Measurements from ENCODE around the gene LRP1. TPM values are rescaled to one million over a fixed set of nuclear protein-coding genes. Genes with fewer than 3 reads are reported as not detected.
A peak's percentile ranks its signal among the peaks of the same experiment; 100 is the strongest.

Gene LRP1
- total and polyA plus RNA-seq, 8 donors, result 12.2 to 89.4 (median 24.1) TPM

DNA sequence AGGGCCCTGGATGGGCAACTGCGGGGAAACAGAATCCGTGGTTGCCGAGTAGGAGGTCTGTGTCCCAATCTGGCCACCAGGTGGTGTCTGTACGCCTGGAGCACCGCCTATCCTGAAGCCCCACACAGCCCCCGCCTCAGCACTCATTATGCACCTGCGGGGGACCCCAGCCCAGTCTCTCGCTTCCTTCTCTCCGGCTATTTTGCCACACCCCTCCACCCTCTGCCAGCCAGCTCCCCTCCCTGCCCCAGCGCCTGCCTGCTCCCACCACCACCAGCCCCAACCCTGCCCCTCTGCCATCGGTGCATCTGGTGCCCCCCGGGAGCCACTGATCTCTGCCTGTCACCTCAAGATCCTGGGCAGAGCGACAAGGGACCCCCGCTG lies 86.1 kb downstream of the LRP1 start:
- WGBS, 2 donors, result 3% methylated on average over 14 of the region's 14 CpGs
- Histone ChIP-seq H3K9me3 (no peaks in the 10 kb centered on the region), H3K36me3 (no peaks in the 10 kb centered on the region), H3K27me3 (no peaks in the 10 kb centered on the region), H3K4me1 (peaks cover 0 to 15% (median 8%) of the 10 kb centered on the region in 3 donors), H3K27ac (no peak overlapping the region), H3K4me3 (no peak overlapping the region)
- no peak for FAIRE-seq
- intact Hi-C loops (cut with DNase I), result loop anchor here in 1 of 3 donors (5.0 to 10.0 kb wide), 2 partner anchors 33 to 240 kb away; partner anchors contain the start of genes GLI1 and INHBE
- peak; percentile 71 to 80 (median 77) for ATAC-seq
- TF ChIP-seq, protein P1, sequence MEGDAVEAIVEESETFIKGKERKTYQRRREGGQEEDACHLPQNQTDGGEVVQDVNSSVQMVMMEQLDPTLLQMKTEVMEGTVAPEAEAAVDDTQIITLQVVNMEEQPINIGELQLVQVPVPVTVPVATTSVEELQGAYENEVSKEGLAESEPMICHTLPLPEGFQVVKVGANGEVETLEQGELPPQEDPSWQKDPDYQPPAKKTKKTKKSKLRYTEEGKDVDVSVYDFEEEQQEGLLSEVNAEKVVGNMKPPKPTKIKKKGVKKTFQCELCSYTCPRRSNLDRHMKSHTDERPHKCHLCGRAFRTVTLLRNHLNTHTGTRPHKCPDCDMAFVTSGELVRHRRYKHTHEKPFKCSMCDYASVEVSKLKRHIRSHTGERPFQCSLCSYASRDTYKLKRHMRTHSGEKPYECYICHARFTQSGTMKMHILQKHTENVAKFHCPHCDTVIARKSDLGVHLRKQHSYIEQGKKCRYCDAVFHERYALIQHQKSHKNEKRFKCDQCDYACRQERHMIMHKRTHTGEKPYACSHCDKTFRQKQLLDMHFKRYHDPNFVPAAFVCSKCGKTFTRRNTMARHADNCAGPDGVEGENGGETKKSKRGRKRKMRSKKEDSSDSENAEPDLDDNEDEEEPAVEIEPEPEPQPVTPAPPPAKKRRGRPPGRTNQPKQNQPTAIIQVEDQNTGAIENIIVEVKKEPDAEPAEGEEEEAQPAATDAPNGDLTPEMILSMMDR (IDR thresholded peaks at IDR 0.05), result peak; percentile 44 to 62 (median 58)
- DNase-seq, result peak in 5 of 6 donors; percentile 45 to 77 (median 67)

DNA sequence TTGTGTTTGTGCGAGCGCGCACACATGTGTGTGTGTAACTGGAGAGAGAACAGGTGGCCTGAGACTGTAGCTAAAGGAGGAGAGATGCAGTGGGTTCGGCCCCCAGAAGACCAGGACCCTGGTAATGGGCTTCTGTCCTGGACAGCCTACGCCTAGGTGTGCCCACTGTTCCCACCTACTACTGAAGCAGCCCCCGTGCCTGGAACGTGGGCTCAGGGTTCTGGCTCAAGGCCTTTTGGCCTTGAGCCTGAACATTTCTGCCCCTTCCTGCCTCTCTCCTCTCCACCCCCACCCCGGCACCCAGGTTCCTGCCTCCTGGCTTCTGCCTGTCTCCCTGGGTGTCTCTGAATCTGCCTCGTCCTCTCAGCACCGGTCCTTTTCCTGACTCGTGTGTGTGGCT lies 86.8 kb downstream of the LRP1 start:
- FAIRE-seq (no peak), DNase-seq (no peak), ATAC-seq (no peak)
- 30 to 39% methylated on average over 11 of the region's 11 CpGs for WGBS, 2 donors
- Histone ChIP-seq H3K4me1 (peaks cover 0 to 15% (median 8%) of the 10 kb centered on the region in 3 donors), H3K27ac (no peak overlapping the region), H3K36me3 (no peaks in the 10 kb centered on the region), H3K4me3 (no peak overlapping the region), H3K9me3 (no peaks in the 10 kb centered on the region), H3K27me3 (no peaks in the 10 kb centered on the region)
- TF ChIP-seq, protein P1 (IDR thresholded peaks at IDR 0.05), result no peak
- intact Hi-C loops (cut with DNase I), result loop anchor here in 1 of 3 donors (10.0 kb wide), 1 partner anchor 240 kb away; the partner anchor contains the start of genes GLI1 and INHBE

DNA sequence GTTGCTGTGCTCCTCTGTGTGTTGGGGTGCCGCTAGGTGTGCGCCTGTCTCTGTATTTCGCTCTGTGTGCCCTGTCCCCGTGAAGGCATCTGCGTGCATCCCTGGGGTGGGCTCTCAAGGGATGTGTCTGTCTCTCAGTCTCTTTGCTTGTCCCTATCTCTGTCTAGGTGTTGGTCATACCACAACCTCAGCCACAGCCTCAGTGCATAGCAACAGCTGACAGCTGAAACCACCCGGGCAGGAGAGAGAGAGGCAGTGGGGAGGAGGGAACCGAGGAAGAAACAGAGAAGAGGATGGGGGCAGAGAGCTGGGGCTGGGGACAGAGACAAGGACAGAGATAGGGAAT lies 87.4 kb downstream of the LRP1 start:
- no peaks in the 10 kb centered on the region for H3K27me3 ChIP-seq

DNA sequence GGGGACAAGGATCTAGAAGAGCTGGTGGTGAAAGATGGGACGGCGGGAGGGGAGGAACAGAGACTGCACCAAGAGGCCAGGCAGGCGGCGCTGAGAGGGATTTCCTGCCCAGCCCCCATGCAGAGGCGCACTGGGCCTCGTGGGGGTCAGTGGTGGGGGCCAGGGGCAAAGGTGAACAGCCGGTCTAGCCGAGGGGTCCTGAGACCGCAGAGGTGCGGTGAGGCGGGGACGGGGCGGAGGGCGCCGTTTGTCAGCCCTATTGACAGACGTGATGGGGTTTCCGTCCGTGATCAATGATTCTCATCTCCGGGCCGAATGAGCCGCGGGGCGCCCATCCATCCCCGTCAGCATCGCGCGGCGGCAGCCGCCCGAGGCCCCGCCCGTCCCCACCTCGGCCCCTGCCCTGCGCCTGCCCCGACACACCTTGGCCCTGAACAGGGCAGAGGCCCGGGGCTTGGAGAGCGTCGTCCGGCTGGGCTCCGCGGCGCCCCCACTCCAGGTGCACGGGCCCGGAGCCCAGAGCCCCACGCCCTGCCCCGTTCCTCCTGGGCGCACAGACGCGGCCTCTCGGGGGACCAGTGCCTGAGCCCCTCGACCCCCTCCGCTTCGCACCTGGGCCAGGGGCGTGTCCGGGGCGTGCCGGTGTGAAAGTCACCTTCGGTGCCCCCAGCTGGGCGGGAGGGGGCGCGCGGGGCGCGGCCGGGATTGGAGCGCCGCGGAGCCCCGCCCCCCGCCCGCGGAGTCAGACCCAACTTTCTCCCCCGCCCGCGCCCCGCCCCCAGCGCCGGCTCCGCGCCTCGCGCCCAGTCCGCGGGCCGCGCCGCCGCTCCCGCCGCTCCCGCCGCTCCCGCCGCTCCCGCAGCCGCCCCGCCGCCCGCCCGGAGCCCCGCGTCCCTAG lies 88.0 kb downstream of the LRP1 start, which contains the start of gene NXPH4:
NXPH4 (plus strand) TSS at position 781 of the 898 bp plus-strand sequence. CDS start 176 bp downstream, outside the sequence.
- Histone ChIP-seq H3K27me3 (peaks cover 0 to 2% (median 0%) of the 10 kb centered on the region in 4 donors), H3K36me3 (no peaks in the 10 kb centered on the region), H3K4me1 (peaks cover 0 to 15% (median 8%) of the 10 kb centered on the region in 3 donors), H3K9me3 (no peaks in the 10 kb centered on the region), H3K27ac (no peak within 1 kb of the TSS), H3K4me3 (peak within 1 kb of the TSS in 3 of 4 donors; percentile 18 to 59 (median 47))
- peak in 3 of 4 donors; percentile 19 to 40 (median 37) for ATAC-seq
- no peak for FAIRE-seq
- intact Hi-C loops (cut with DNase I), result loop anchor here in 1 of 3 donors (10.0 kb wide), 1 partner anchor 239 kb away; the partner anchor contains the start of genes GLI1 and INHBE
- DNase-seq, result peak in 5 of 6 donors; percentile 44 to 80 (median 60)
- TF ChIP-seq, protein P1 (IDR thresholded peaks at IDR 0.05), result no peak
- WGBS, 2 donors, result 2 to 3% methylated on average over 61 to 102 of the region's 102 CpGs

More for the DNA sequence above, 87.4 kb downstream of the LRP1 start:
- H3K4me1 ChIP-seq, result peaks cover 0 to 15% (median 8%) of the 10 kb centered on the region in 3 donors
- WGBS, 2 donors, result 22 to 30% methylated on average over 7 of the region's 7 CpGs
- TF ChIP-seq, protein P1 (IDR thresholded peaks at IDR 0.05), result no peak
- no peak for FAIRE-seq
- intact Hi-C loops (cut with DNase I), result loop anchor here in 1 of 3 donors (10.0 kb wide), 1 partner anchor 239 kb away; the partner anchor contains the start of genes GLI1 and INHBE
- no peaks in the 10 kb centered on the region for H3K9me3 ChIP-seq
- peak in 1 of 4 donors; percentile 21 for ATAC-seq
- no peak overlapping the region for H3K27ac ChIP-seq
- no peak for DNase-seq
- H3K4me3 ChIP-seq, result peak overlapping the region in 1 of 4 donors; percentile 59
- no peaks in the 10 kb centered on the region for H3K36me3 ChIP-seq

Data from pancreas (tissue), 10 donors.